PC-3 (cell line): Measurements from ENCODE around the gene RGS7. TPM values are rescaled to one million over a fixed set of nuclear protein-coding genes. Genes with fewer than 3 reads are reported as not detected.
A peak's percentile ranks its signal among the peaks of the same experiment; 100 is the strongest.
"Not testable (repeated sequence)": the region's sequence is repeated elsewhere in the genome, so short reads cannot be mapped to it uniquely, and the experiment has no call there.

Source experiments
- ATAC-seq: fragments of 200-7000 bp; cut with Tn5 transposase; 2 replicates; pipeline ENCODE4 v1.9.1; 2020; ENCODE audit warnings: mild to moderate bottlenecking, moderate library complexity
- BruUV-seq: library from RNA; stranded (reverse); fragments of 400-500 nt; replicated peaks from 2 replicates; lab custom pipeline; 2021; lab: Mats Ljungman, UMichigan
- CTCF ChIA-PET: fragments of 300-600 bp; sonication (Branson Sonifier 250); formaldehyde crosslinking; loops from one replicate; lab custom pipeline; 2022; ENCODE audit warnings: antibody characterized with exemption; lab: Charles Lee
- POLR2A ChIA-PET: fragments of 300-600 bp; sonication (Branson Sonifier 250); formaldehyde crosslinking; loops from one replicate; lab custom pipeline; 2022; ENCODE audit warnings: antibody characterized with exemption; ENCODE audit not compliant: unreplicated experiment; lab: Charles Lee
- DNase-seq: peaks from one replicate; pipeline ENCODE4 v3.0.0-alpha.2; 2015
- H2AFZ ChIP-seq: fragments of 300-600 bp; sonication (generic); 2 replicates; pipeline ENCODE4 v1.6.0; 2016; ENCODE audit warnings: antibody characterized with exemption, low read length
- H3F3A ChIP-seq: fragments of 300-600 bp; sonication (generic); one replicate; pipeline ENCODE4 v1.6.0; 2017; ENCODE audit warnings: antibody characterized with exemption, low read length, control low read depth, mild to moderate bottlenecking; ENCODE audit not compliant: unreplicated experiment
- H3K27ac ChIP-seq: fragments of 300-600 bp; sonication (generic); 2 replicates; pipeline ENCODE4 v1.5.1; 2016; ENCODE audit warnings: mild to moderate bottlenecking, low read length
- H3K27me3 ChIP-seq: fragments of 300-600 bp; sonication (generic); 2 replicates; pipeline ENCODE4 v1.6.1; 2016; ENCODE audit warnings: low read length, mixed read lengths
- H3K36me3 ChIP-seq: fragments of 300-600 bp; sonication (generic); 2 replicates; pipeline ENCODE4 v1.6.1; 2016; ENCODE audit warnings: low read depth, mixed run types, low read length, mixed read lengths
- H3K4me1 ChIP-seq: fragments of 300-600 bp; sonication (generic); 2 replicates; pipeline ENCODE4 v1.5.1; 2016; ENCODE audit warnings: low read length; ENCODE audit not compliant: insufficient read depth
- H3K4me2 ChIP-seq: fragments of 300-600 bp; sonication (generic); 2 replicates; pipeline ENCODE4 v1.6.0; 2016; ENCODE audit warnings: low read length
- H3K4me3 ChIP-seq: fragments of 300-600 bp; sonication (generic); 2 replicates; pipeline ENCODE4 v1.5.1; 2016; ENCODE audit warnings: mild to moderate bottlenecking, low read length, mixed read lengths
- H3K79me2 ChIP-seq: fragments of 300-600 bp; sonication (generic); 2 replicates; pipeline ENCODE4 v1.6.1; 2017; ENCODE audit warnings: low read length, mixed read lengths
- H3K9ac ChIP-seq: fragments of 300-600 bp; sonication (generic); 2 replicates; pipeline ENCODE4 v1.6.0; 2016; ENCODE audit warnings: mild to moderate bottlenecking, low read length
- H3K9me2 ChIP-seq: fragments of 300-600 bp; sonication (generic); replicated peaks from 2 replicates; pipeline ENCODE4 v1.6.1; 2016; ENCODE audit warnings: mixed run types, low read length, mixed read lengths
- H3K9me3 ChIP-seq: fragments of 300-600 bp; sonication (generic); 2 replicates; pipeline ENCODE4 v1.6.1; 2016; ENCODE audit warnings: low read length, mixed read lengths
- H4K20me1 ChIP-seq: fragments of 300-600 bp; sonication (generic); 2 replicates; pipeline ENCODE4 v1.6.1; 2016; ENCODE audit warnings: low read length, mixed read lengths
- CTCF ChIP-seq: fragments of 300-600 bp; sonication (generic); conservative IDR thresholded peaks from 2 replicates; pipeline ENCODE4 v1.5.1; 2017; ENCODE audit warnings: antibody characterized with exemption, low read depth, mild to moderate bottlenecking, low read length
- EZH2 ChIP-seq: fragments of 300-600 bp; sonication (generic); IDR thresholded peaks from one replicate; pipeline ENCODE4 v1.6.1; 2017; ENCODE audit warnings: antibody characterized with exemption, mild to moderate bottlenecking, low read length; ENCODE audit not compliant: unreplicated experiment
- EZH2phosphoT487 ChIP-seq: fragments of 300-600 bp; sonication (generic); IDR thresholded peaks from 2 replicates; pipeline ENCODE4 v1.6.1; 2018; ENCODE audit warnings: mild to moderate bottlenecking, antibody characterized with exemption, low read length, borderline replicate concordance
- intact Hi-C: fragments of 100-400 bp; cut with micrococcal nuclease; formaldehyde crosslinking; loops from 2 replicates; pipeline ENCODE4 v1.9.0; 2023
- total RNA-seq: library from RNA; depleted of rRNA; stranded (reverse); fragments of >200 nt; gene quantifications from 2 replicates; pipeline ENCODE4 v1.2.3, GENCODE V29; 2014

Gene RGS7
- total RNA-seq, 1 experiment from 2014 or later: 0.15 TPM

- H3K4me3 ChIP-seq, H3K9me3 ChIP-seq, CTCF ChIA-PET, ATAC-seq, POLR2A ChIA-PET, H3K79me2 ChIP-seq, H3K9ac ChIP-seq, DNase-seq, H3K4me1 ChIP-seq, H4K20me1 ChIP-seq, BruUV-seq, H3K27ac ChIP-seq, H2AFZ ChIP-seq, H3K9me2 ChIP-seq, H3K36me3 ChIP-seq, H3K4me2 ChIP-seq, H3F3A ChIP-seq: not testable (repeated sequence)
- intact Hi-C loops: loop anchor here (10.0 kb wide), 1 partner anchor 172 kb away; no protein-coding TSS in a partner anchor
- peaks cover 43% of the 10 kb centered on the region for H3K27me3 ChIP-seq
These were observed 134.2 kb downstream of the RGS7 start for GRCh38 chr1:241222813-241223212.

GRCh38 chr1:241221319-241221718, 135.7 kb downstream of the RGS7 start:
- TF ChIP-seq EZH2 (no peak), CTCF (no peak), EZH2phosphoT487 (no peak)
- no peak for DNase-seq
- CTCF ChIA-PET: no interaction called here
- Histone ChIP-seq H3F3A (no peaks in the 10 kb centered on the region), H4K20me1 (no peaks in the 10 kb centered on the region), H3K9me3 (no peaks in the 10 kb centered on the region), H3K9ac (no peak overlapping the region), H3K27ac (no peak overlapping the region), H2AFZ (no peak overlapping the region), H3K4me2 (no peak overlapping the region), H3K4me3 (no peak overlapping the region), H3K27me3 (peaks cover 28% of the 10 kb centered on the region), H3K79me2 (no peaks in the 10 kb centered on the region), H3K9me2 (no peaks in the 10 kb centered on the region), H3K4me1 (0 out of 2 replicates have a peak, but pooled peaks cover 4% of the 10 kb centered on the region), H3K36me3 (no peaks in the 10 kb centered on the region)
- POLR2A ChIA-PET: no interaction called here
- ATAC-seq: no peak
- intact Hi-C loops: loop anchor here (10.0 kb wide), 1 partner anchor 173 kb away; no protein-coding TSS in a partner anchor
- no TSS peak for BruUV-seq

DNA sequence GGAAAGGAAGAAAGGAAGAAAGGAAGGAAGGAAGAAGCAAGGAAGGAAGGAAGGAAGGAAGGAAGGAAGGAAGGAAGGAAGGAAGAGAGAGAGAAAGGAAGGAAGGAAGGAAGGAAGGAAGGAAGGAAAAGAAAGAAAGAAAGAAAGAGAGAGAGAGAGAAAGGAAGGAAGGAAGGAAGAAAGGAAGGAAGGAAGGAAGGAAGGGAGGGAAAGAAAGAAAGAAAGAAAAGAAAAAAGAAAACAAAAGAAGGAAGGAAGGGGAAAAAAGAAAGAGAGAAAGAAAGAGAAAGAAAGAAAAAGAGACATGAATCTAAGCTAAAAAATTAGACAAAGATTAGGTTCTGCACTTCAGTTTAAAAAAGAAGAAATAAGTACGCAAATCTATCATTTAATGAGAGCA, 136.1 kb downstream of the RGS7 start:
- CTCF ChIA-PET, H3K27ac ChIP-seq, H2AFZ ChIP-seq, BruUV-seq, H4K20me1 ChIP-seq, H3K36me3 ChIP-seq, H3K4me3 ChIP-seq, H3F3A ChIP-seq, H3K9me2 ChIP-seq, H3K79me2 ChIP-seq, POLR2A ChIA-PET, H3K4me2 ChIP-seq, H3K9ac ChIP-seq, ATAC-seq, H3K9me3 ChIP-seq, DNase-seq, H3K4me1 ChIP-seq: not testable (repeated sequence)
- peaks cover 24% of the 10 kb centered on the region for H3K27me3 ChIP-seq
- intact Hi-C loops: loop anchor here (10.0 kb wide), 1 partner anchor 174 kb away; no protein-coding TSS in a partner anchor

DNA sequence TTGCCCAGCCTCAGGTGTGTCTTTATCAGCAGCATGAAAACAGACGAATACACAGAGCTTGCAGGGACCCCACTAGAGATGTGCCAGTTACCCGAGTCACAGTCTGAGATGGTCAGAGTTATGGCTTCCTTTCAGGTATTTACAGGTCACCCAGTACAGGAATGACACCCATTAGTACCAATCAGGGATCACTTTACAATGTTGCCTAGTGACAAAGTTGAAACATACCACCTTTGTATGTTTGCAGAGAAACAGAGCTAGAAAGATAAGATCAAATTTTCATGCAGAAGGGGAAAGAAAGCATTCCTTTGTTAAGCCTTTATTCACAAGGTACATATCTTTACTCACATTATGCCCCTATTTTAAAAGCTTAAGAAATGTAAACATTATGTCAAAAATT, 137.6 kb downstream of the RGS7 start:
- Histone ChIP-seq H3K4me3 (no peak overlapping the region), H3K4me1 (0 out of 2 replicates have a peak, but pooled peaks cover 4% of the 10 kb centered on the region), H3K27me3 (peaks cover 21% of the 10 kb centered on the region), H3K9ac (no peak overlapping the region), H2AFZ (no peak overlapping the region), H3K27ac (no peak overlapping the region), H3K36me3 (no peaks in the 10 kb centered on the region), H4K20me1 (no peaks in the 10 kb centered on the region), H3K9me2 (no peaks in the 10 kb centered on the region), H3K9me3 (no peaks in the 10 kb centered on the region), H3K79me2 (no peaks in the 10 kb centered on the region), H3K4me2 (no peak overlapping the region), H3F3A (no peaks in the 10 kb centered on the region)
- peak; percentile 79 for DNase-seq
- ATAC-seq: peak; percentile 73
- TF ChIP-seq EZH2: no peak
- TF ChIP-seq CTCF: no peak
- no peak for TF ChIP-seq EZH2phosphoT487
- no TSS peak for BruUV-seq
- CTCF ChIA-PET: no interaction called here
- intact Hi-C loops: no loop called here
- POLR2A ChIA-PET: no interaction called here
